ENCODE data around the gene BET1.

- TF ChIP-seq ZNF70 (CRISPR knock-in tag; IDR thresholded peaks at IDR 0.05) (no peak), RARB (CRISPR knock-in tag; IDR thresholded peaks at IDR 0.05) (no peak), ZFP30 (CRISPR knock-in tag; IDR thresholded peaks at IDR 0.05) (no peak)
Observed at GRCh38 chr7:93944673-93945072, 59.5 kb downstream of the BET1 start.
